NCI-H446 (cell line): ENCODE data around the gene C5orf52.
A peak's percentile ranks its signal among the peaks of the same experiment; 100 is the strongest.
"Not testable (repeated sequence)": the region's sequence is repeated elsewhere in the genome, so short reads cannot be mapped to it uniquely, and the experiment has no call there.

Experiments
- DNase-seq, 2 experiments: peaks; one replicate each; lab custom pipeline; 2025; lab: John Stamatoyannopoulos, UW

The C5orf52 gene

DNA sequence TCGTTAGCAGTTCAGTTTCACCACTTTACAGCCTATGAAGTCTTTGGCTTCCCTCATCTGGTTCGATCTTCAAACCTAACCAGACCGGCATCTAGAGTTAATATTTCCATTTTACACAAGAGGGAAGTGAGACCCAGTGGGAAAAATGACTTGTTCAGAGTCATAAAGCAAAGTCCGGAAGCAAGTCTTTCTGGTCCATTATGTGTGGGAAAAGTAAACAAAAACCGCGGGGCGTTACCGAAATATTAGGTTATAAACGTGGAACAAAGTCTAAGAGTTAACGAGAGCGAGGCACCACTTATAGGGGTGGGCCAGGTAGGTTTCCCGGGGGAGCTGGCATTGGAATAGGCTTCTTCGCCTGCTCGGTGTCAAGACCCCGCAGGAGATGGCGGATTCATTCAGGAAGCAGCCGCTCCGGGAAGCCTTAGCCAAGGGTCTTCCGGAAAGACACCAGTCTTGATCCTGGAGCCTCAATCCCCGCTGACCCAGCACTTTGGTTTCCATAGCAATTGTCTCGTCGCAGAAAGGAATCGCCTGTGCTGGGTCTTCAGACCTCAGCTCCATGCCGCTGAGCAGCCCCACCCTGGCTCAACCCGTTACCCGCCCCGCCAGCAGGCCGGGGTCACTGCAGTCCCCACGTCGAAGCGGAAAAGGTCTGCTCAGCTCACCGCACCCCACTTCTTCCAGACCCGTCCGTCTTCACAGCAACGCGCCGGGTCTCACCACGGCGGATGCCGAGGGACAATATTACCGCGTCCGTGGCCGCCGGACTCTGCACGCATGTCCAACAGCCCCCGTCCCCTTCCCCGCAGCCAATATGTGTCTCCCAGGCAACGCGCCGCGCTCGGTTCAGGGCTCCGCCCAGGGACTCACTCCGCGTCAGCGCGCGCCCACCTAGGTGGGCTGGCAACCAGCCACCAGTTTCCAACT, at the start of gene C5orf52:
Gene C5orf52 (plus strand): TSS at position 872 of the 930 bp plus-strand sequence. CDS start 82 bp downstream, outside the sequence.
- peak in 1 of 2 experiments; percentile 3 for DNase-seq

- no peak for DNase-seq
These were observed 47.2 kb upstream of the C5orf52 start for GRCh38 chr5:157624144-157624543.

GRCh38 chr5:157626831-157627230, 44.5 kb upstream of the C5orf52 start:
- DNase-seq: no peak

DNA sequence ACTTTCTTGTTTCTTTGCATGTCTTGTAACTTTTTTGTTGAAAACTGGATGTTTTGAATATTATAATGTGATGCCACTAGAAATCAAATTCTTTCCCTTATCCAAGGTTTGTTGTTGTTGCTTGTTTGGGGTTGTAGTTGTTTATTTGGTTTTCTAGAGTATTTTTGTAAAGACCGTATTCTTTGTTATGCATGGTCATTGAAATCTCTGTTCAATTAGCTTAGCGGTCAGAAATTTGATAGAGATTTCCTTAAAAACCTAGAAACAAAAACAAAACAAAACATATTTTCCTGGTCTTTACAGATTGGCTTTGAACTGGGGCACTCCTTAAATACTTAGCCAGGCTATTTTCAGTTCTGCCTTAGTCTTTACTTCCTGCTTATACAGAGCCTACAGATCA, 41.0 kb upstream of the C5orf52 start:
- DNase-seq: no peak

- no peak for DNase-seq
These were observed 30.8 kb upstream of the C5orf52 start for GRCh38 chr5:157640406-157641066.

DNA sequence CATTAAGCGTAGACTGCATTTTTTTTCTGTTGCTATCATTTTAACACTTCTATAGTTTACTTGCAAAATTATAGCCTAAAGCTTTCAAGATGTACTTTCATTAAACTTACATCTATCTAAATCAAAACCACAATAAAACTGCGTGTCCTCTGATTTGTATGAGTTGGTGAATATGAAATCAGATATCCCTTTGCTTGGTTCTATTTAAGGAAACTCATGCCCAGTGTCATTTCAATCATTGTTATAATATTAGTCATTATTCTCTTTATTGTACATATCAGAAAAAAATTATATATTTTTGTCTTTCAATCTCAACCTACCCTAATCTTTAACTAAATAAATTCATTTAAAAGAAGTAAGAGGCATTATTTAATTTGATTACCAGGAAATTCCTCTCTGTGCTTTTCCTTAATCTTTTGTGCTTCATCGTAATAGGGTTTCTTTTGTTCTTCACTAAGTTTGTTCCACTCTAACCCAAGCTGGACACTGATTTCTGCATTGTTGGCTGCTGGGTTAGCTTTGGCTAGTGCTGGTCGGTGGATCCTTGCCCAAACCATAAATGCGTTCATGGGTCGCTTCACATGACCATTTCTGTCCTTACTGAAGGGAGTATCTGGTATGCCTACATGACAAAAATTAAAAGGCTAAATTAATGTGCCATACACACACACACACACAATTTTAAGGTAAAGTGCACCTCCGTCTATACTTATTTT, 22.9 kb upstream of the C5orf52 start:
- DNase-seq: no peak

DNA sequence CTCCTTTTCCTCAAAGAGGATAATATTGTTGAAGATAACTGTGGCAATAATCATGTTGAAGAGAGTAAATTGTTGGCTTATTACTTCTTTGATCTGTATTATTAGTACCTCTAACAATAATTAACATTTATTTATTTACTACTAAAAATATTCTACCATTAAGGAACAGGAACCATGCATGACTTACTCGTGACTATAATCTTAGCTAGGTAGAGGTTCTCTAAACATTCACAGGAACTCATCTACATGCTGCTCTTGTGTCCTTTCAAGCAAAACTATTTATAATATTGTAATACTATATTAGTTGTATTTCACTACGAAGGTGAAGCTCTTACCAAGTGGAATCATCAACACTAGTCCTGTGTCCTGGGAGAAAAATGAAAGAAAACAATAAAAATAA, 22.2 kb upstream of the C5orf52 start:
- DNase-seq: no peak

GRCh38 chr5:157650991-157651611, 20.2 kb upstream of the C5orf52 start:
- DNase-seq: no peak

DNA sequence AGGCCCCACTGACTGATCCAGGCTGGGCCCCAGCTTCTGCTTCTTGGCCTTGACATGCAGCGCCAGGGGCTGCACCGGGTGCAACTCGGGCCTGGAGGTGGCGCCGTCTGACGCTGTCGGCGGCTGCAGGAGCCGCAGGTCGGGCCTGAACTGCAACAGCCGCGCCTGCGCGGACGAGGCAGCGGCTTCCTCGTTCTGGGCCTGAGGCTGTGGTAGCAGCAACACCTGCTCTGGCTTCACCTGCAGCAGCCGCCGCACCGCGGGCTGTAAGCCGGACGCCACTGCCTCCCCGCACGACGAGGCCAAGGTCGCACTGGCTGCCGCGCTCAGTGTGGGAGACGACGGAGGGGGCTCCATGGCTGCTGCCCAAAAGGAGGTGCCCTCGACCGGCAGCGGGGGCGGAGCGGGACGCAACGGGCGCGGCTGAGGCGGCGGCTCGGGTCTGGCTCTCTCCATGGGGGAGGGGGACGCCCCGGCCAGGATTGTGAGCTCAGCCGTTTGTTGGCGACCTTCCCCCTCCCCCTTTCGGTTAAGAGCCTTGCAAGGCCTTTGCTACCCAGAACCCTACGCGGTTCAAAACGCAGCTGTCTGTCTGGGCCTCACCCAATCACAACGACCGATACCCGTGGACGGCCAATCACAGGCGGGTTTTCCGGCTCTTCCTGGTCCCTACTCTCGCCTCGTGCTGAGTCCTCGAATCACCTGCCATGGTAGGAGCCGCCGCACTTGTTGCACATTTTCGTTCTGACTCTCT, 19.5 kb upstream of the C5orf52 start:
- no peak for DNase-seq

- no peak for DNase-seq
These were observed 19.0 kb upstream of the C5orf52 start, which contains the start of gene SOX30 for GRCh38 chr5:157652377-157652692. SOX30 (minus strand) TSS chr5:157652438; CDS start chr5:157652078, 360 bp downstream.

DNA sequence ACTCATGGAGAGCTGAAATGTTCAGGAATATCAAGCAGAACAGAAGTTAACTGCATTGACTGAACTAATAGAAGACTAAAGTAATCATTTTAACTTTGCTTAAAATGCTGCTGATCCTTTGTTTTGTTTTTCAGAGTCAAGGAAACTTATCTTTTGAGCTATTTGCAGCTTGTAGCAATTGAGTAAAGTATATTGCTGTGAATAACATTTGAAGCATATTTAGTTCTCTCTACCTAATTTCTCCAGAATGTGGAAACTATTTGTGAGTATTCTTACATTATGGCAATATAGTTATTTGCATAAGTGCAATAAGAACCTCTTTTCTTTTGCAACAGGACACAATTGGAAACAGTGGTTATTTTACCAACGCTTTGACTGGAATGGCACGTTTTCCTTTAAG, 13.8 kb upstream of the C5orf52 start:
- DNase-seq: no peak

GRCh38 chr5:157658893-157659292, 12.4 kb upstream of the C5orf52 start:
- DNase-seq: no peak

DNA sequence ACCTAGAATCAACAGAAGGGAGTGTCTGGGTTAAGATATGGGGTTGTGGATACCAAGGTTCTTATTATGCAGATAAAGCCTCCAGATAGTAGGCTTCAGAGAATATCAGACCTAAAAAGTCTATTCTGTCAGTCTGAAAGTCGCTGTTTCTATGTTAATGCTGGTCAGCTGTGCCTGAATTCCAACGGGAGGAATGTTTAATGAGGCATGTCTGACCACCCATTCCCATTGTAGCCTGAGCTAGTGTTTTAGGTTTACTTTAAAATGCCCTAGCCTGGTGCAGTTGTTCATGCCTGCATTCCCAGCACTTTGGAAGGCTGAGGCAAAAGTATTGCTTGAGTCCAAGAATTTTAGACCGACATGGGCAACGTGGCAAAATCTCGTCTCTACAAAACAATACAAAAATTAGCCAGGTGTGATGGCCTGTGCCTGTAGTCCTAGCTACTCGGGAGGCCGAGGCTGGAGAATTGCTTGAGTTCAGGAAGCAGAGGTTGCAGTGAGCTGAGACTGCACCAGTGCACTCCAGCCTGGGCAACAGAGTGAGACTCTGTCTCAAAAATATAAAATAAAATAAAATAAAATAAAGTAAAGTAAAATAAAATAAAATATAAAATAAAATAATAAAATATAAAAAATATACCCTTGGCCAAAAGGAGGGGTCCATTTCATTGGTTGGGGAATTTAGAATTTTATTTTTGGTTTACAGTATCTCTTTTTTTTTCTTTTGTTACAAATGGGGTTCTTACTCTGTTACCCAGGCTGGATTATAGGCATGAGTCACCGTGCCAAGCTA, 11.3 kb upstream of the C5orf52 start:
- no peak for DNase-seq

- no peak for DNase-seq
These were observed 5.8 kb upstream of the C5orf52 start for GRCh38 chr5:157665467-157666070.

DNA sequence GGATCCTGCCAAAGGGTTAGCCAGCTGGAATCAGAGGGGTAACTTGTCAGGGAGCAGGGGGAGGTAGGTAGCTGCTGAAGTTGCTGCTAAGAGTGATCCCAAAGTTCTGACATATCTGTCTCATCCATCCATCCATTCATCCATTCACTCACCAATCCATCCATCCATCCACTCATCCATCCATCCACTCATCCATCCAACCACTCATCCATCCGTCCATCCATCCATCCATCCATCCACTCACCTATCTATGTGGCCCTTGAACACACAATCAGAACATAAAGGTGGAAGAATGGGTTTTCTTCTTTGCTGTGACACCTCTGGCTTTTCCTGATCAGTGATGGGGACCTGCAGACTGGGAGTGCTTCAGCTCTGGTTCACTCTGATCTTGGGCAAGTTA, 3.0 kb upstream of the C5orf52 start:
- DNase-seq: no peak

- no peak for DNase-seq
These were observed 1.6 kb upstream of the C5orf52 start for GRCh38 chr5:157669701-157670097.

DNA sequence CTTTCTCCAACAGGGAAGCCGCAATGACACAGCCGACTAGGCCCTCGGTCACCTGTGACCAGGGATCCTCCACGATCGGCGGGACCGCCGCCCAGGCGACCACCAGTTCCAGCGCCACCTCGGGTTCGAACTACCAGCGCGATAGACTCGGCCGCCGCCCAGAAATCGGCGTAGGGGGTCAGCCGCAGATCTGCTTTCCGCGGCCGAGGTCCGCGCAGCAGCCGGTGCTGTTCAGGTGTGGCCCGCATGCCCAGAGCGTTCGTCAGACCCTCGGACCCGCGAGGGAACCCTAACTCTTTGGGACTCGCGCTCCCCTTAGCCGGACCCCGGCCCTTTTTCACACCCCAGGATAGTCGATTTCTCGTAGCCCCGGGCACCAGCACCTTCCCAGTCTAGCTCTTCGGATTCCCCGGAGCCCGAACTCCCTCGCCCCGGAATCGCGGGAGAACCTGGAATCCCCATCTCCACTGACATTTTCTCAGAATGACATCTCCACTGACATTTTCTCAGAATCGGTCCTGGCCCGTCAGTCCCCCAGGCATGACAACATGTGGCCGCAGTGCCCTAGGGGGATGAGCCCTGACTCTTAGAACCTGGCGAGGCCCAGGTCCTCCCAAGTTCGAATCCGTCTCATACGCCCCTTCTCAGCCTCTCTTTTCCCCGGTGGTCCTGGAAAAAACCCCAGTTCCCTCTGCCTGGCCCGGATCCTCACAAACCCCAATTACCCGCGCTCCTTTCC, 428 bp downstream of the C5orf52 start:
- no peak for DNase-seq

DNA sequence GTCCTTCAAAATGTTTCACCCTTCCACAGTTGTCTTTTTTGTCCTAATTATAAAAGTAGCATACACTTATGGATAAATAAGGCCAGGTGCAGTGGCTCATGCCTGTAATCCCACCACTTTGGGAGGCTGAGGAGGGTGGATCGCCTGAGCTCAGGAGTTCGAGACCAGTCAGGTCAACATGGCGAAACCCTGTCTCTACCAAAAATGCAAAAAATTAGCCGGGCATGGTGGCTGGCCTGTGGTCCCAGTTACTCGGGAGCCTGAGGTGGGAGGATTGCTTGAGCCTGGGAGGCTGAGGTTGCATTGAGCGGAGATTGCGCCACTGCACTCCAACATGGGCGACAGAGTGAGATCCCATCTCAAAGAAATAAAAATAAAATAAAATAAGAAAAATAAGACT, 1.6 kb downstream of the C5orf52 start:
- no peak for DNase-seq

- not testable (repeated sequence) for DNase-seq
These were observed 3.0 kb downstream of the C5orf52 start for GRCh38 chr5:157674351-157674750.
